8988T (cell line): ENCODE results near the gene SP110.

ENCODE experiments used
- DNase-seq: peaks from one replicate; pipeline ENCODE4 v3.0.0; 2011

SP110 gene

GRCh38 chr2:230166557-230167170 is 53.1 kb downstream of the SP110 start:
- no peak for DNase-seq

GRCh38 chr2:230164139-230164538 is 55.6 kb downstream of the SP110 start:
- no peak for DNase-seq

DNA sequence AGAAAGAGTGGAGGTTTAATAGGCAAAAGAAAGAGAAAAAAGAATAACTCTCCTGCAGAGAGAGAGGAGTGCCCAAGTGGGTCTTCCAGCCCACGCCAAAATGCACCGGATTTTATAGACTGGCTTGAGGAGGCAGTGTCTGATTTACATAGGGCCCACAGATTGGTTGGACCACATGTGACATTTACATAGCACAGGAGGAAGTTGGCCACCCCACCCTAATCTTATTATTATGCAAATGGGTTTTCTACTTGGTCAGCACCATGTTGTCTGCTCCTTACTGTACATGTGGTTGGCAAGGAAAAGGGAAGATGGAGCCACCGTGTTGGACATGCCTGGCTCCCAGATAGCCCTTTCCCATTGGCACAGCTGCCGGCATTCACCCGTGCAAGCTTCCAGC is 56.8 kb downstream of the SP110 start:
- DNase-seq, result no peak

- DNase-seq, result no peak
Measured at GRCh38 chr2:230161184-230161583, 58.6 kb downstream of the SP110 start.

DNA sequence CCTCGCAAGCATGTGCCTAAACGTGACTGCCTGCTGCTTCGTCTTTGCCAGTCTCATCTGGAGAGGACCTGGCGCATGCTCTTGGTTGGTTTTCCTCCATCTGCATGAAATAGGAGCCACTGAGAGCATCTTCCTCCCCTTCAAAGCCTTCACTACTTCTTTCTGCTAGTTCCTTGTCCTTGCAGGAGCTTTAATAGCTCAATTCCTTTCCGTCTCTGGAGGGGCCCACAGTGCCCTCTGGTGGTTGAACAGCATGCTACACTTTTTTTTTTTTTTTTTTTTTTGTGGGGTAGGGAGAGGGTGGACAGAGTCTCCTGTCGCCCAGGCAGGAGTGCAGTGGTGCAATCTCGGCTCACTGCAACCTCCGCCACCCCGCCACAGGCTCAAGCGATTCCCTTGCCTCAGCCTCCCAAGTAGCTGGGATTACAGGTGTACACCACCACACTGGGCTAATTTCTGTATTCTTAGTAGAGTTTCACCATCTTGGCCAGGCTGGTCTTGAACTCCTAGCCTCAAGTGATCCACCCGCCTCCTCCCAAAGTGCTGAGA is 59.6 kb downstream of the SP110 start:
- peak; percentile 46 for DNase-seq

DNA sequence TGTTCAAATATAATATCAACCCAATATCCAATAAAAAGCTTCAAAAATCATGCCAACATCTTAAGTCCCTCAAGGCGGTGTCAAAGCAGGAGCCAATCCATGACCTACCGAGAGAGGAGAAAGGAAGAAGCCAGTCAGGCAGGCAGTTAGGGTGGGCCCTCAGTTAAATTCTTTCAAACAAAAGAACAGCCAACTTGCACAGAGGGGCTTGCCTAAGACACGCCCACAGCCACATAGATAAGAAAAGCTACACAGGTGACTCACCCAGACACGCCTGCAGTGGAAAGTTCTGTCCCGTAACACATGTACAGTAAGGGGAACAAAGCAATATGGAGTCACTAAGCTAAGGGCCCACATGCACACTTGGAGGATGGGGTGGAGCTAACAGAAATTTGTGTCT is 61.3 kb downstream of the SP110 start:
- no peak for DNase-seq

DNA sequence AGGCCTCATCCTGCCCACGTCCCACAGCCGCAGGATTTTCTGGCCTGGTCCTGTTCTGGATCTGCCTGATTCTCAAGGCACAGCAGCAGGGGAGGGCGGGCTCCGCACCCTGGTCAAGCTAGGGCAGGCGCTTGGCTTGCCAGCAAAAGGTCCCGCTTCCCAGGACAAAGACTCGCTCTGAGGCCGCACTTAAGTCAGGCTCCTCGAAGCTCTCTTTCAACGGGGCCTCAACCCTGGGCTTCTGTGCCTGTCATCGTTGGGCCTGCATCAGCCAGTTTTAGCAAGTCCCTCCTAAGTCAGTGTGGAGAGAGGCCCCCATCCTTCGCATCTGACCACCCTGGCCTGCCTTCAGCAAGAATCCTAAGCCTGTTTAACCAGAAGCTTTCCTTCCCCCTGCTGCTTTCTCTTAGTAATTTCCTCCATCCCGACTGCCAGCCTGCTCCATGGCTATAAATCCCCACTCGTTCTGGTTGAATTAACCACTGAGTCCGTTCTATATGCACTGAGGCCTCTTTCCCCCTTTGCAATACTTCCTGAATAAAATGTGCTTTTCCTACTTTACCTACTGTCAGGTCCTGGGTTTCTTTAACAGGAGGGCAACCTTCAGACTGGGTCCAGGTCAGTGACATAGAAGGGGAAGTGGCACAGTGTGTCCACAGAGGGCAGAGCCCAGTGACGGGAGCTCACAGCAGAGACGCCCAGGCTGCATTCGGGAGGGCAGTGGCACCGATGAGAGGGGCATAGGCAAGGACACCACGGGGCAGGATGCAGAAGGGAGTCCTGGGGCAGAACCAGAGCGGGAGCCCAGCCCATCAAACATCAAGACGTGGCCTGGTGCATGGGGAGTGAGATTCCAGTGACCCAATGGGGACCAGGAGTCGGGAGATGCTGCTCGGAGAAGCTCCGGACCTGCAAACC is 62.7 kb downstream of the SP110 start:
- no peak for DNase-seq

DNA sequence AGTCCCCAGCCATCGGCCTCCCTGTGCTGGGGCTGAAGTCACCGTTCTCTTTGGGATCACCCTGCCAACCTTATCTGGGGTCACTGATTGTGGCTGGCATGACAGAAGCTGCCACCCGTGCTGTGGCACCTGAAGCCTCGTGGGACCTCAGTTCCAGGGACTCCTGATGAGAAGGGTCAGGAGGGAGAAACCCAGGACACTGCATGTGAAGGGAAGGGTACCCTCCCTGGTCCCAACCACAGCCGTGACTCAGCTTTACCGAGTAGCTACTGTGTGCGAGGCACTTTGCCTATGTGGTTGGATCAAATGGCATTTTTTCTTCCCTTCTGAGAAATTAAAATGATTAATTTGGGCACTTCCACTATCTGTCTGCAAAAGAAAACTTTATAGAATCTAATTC is 64.4 kb downstream of the SP110 start:
- DNase-seq, result no peak

DNA sequence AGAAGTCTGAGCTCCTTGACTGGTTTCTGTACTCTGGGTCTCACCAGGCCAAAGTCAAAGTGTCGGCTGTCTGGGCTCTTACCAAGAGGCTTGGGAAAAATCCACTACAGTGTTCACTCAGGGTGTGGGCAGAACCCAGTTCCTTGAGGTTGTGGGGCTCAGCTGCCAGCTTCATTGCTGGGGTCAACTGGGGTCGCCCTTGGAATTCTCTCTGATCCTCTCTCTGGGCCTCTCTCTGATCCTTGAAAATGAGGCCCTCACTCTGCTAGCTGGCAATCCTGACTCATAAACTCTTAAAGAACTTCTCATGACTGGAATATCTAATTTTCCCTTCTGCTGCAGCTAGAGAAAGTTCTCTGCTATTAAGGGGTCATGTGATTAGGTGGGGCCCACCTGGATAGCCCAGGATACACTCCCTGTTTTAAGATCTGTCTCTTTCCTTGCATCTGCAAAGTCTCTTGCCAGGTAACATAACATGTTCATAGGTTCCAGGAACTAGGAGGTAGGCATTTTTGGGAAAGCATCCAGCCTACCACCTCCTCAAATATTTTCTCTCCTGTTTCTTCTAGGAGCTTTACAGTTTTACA is 66.3 kb downstream of the SP110 start:
- DNase-seq, result no peak

DNA sequence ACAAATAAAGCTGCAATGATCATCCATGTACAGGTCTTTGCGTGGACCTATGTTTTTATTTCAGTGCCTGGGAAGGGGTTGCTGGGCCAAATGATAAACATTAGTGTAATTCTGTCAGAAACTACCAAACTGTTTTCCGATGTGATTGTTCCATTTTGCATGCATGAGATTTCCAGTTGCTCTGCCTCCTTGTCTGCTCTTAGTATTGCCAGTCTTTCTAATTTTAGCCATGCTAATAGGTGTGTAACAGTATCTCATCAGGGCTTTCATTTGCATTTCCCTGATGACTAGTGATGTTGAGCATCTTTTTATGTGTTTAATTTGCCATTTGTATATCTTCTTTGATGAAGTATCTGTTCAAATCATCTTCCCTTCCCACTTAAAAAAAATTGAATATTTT is 67.5 kb downstream of the SP110 start:
- no peak for DNase-seq

DNA sequence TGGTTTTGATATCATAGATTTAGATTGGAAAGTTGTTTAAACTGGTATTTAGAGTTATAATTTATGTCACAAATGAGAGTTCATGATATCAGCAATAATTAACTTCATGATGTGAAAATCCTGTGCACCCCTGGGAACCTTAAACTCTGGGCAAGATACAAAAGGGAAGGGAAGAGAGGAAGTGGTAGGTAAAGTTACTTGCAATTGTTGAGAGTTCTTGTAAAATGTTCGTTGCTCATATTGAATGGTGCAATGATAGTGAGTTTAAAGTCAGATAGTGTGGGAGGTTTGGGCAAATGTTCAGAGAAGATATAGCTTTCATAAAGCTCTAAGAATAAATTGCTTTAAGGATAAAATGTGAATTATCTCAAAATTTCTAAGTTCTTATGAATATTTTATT is 75.4 kb downstream of the SP110 start:
- DNase-seq, result no peak

DNA sequence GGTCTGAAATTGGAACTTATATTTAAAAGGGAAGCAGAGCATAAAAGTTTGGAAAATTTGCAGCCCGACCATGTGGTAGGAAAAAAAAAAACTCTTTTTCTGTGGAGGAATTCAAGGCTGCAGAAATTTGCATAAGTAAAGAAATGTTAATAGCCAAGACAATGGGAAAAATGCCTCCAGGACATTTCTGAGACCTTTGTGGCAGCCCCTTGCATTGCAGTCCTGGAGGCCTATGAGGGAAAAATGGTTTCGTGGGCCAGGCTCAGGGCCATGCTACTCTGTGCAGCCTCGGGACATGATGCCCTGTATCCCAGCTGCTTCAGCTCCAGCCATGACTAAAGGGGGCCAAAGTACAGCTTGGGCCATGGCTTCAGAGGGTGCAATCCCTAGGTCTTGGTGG is 79.1 kb downstream of the SP110 start:
- DNase-seq, result no peak

DNA sequence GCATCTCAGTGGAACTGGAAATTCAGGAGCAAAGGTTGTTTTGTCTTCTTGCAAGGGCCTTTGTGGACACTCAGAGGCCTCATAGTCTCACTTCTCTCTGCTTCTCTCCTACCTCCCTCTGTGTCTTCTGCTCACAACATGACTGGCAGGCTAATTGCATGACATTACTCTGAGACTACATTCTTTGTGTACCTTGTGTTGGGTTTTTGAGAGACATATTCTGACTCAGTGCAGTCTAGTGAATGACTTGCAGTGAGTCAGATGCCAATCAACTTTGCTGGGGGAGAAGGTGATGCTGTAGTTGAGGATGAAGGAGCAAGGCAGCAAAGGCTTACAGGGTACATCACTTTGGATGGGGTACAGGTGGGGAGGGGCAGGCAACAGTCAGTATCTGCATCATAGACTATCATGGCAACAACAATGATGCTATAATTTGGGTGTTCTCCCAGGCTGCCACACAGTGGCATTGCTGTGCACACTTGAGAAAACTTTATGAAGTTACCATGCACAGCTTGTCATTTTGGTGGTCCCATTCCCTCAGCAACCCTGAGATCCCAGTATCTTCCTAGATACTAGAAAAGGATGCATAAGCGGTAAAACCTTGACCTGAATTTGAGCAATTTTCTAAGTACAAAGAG is 81.8 kb downstream of the SP110 start:
- DNase-seq, result no peak

DNA sequence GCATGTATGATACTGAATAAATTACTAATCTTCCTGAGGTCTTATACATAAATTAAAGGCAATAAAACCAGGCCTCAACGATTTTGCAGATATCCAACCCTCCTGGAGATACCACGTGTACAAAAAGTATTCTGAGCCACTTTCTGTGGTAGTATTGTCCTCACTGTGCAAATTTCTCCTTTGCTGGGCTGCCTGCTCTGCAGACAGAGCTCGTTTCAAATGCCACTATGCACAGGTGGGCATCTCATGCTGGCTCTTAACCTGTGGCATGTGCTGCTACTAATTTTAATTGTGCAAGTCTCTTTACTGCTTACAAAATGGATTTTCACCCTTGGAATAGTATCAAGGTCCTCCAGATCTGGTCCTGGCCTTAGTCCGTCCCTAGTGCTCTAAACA is 84.7 kb downstream of the SP110 start:
- no peak for DNase-seq

DNA sequence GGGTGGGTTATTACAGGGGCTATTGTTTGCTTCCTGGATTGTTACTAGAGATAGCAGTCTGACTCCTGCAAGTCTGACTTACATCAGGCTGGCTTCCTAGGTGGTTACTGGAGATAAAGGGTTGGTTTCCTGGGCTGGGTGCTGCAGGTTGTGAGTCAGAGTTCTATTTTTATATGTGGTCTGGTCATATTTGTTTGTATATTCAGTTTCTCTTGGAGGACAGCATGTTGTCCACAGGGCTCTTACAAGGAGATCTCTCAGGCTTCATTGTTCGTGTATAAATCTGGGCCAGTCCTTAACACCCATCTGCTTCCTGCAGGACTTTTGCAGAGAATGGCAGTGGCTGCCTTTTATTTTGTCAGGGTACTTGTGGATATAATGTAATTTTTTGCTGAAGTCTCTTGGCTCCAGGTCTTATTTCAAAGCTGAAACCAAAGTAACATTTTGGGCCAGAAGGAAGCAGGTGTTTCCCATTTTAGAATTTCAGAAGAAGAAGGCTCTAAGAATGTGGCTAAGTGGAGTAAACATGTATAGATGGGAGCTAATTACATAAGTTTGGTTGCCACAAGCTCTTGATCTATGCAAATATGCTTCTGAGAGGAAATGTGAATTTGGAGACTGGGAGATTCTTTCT is 85.2 kb downstream of the SP110 start:
- DNase-seq, result no peak

- no peak for DNase-seq
Measured at GRCh38 chr2:230131366-230131765, 88.4 kb downstream of the SP110 start.

GRCh38 chr2:230130668-230131364 is 89.0 kb downstream of the SP110 start:
- DNase-seq, result no peak

- no peak for DNase-seq
Measured at GRCh38 chr2:230129343-230129742, 90.4 kb downstream of the SP110 start.

- DNase-seq, result no peak
Measured at GRCh38 chr2:230128623-230129342, 91.0 kb downstream of the SP110 start.

DNA sequence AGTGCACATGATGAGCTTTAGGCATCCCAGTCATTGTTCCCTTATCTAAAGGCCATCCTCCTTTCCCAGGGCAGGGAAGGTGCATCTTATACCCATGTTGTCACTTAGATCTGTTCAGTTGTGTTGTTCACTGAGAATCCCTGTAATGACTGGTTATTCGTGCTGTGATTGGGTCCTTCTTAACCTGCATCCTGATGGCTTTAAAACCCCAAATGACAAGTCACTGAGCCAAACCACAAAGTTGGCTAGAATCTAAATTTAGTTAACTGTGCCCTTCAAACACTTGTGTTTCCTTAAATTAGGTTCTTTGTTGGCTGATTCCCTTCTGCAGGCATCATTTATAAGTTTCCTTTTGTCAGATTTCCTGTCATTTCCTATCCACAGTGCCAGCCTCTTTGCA is 92.6 kb downstream of the SP110 start:
- no peak for DNase-seq

DNA sequence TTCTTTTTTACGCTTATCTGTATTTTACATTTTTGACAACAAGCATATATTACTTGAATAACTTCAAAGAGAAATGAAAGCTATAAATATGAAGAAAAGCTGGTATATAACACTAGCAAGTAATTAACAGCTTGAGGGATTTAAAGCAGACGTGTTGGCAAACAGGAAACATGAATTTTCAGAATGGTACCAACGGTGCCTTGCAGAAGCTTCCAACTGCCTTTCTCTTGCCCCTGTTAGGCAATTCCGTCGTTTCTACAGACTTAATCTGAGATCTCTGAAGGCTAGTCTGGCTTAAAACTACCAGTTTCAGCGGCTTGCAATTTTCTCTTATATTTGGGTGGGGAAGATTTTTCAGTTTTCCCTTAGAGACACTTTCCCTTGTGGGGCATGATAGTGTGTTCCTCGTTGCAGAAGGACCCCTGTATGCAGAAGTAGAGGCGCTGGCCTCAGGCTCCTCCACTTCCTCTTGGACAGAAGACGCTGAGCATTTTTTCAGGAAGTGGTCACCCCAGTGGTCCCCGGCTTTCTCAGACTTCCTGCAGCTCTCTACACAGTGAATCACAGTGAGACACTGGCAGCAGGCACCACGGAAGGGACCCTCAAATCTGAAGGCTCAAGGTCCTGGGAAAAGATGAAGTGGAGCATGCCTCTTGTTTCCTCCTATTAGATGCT is 94.9 kb downstream of the SP110 start:
- no peak for DNase-seq
